OCI-LY7 (cell line): ENCODE data around the gene TBC1D30. TPM values are rescaled to one million over a fixed set of nuclear protein-coding genes. Genes with fewer than 3 reads are reported as not detected.

ENCODE experiments used
- BruUV-seq: library from RNA; stranded (reverse); fragments of 400-500 nt; replicated peaks from 2 replicates; lab custom pipeline; 2021; lab: Mats Ljungman, UMichigan
- CTCF ChIA-PET: fragments of 300-600 bp; sonication (Branson Sonifier 250); formaldehyde crosslinking; loops from one replicate; lab custom pipeline; 2022; ENCODE audit warnings: antibody characterized with exemption; ENCODE audit not compliant: unreplicated experiment; lab: Charles Lee
- POLR2A ChIA-PET: fragments of 300-600 bp; sonication (Branson Sonifier 250); formaldehyde crosslinking; loops from one replicate; lab custom pipeline; 2022; ENCODE audit warnings: antibody characterized with exemption; lab: Charles Lee
- DNase-seq: peaks from one replicate; pipeline ENCODE4 v3.0.0-alpha.2; 2015; ENCODE audit warnings: low spot score
- H2AFZ ChIP-seq: fragments of 200-600 bp; sonication (generic), shearing (Covaris generic); 2 replicates; pipeline ENCODE4 v1.6.1; 2014; ENCODE audit warnings: mild to moderate bottlenecking, antibody characterized with exemption, low read length, moderate library complexity
- H3K27ac ChIP-seq: fragments of 200-600 bp; sonication (generic); 2 replicates; pipeline ENCODE4 v1.5.1; 2014; ENCODE audit warnings: mixed run types, low read depth, mild to moderate bottlenecking, moderate library complexity, low read length, inconsistent platforms; ENCODE audit not compliant: poor library complexity, severe bottlenecking
- H3K36me3 ChIP-seq: fragments of 200-600 bp; sonication (generic); 2 replicates; pipeline ENCODE4 v1.6.1; 2014; ENCODE audit warnings: mild to moderate bottlenecking, antibody characterized with exemption, low read length, moderate library complexity, mixed read lengths; ENCODE audit not compliant: insufficient read depth
- H3K4me1 ChIP-seq: fragments of 200-600 bp; sonication (generic); 2 replicates; pipeline ENCODE4 v1.5.1; 2014; ENCODE audit warnings: mild to moderate bottlenecking, low read length; ENCODE audit not compliant: insufficient read depth, poor library complexity, severe bottlenecking
- H3K4me2 ChIP-seq: fragments of 200-600 bp; sonication (generic); 2 replicates; pipeline ENCODE4 v1.6.1; 2014; ENCODE audit warnings: mild to moderate bottlenecking, low read length
- H3K4me3 ChIP-seq: fragments of 200-600 bp; sonication (generic); 2 replicates; pipeline ENCODE4 v1.5.1; 2014; ENCODE audit warnings: mild to moderate bottlenecking, low read depth, low read length; ENCODE audit not compliant: poor library complexity, severe bottlenecking
- H3K79me2 ChIP-seq: fragments of 200-600 bp; sonication (generic); 2 replicates; pipeline ENCODE4 v1.6.1; 2016; ENCODE audit warnings: low read depth, mild to moderate bottlenecking, low read length, moderate library complexity, mixed read lengths; ENCODE audit not compliant: insufficient read depth
- H3K9me2 ChIP-seq: fragments of 200-600 bp; sonication (generic); 2 replicates; pipeline ENCODE4 v1.6.1; 2016; ENCODE audit warnings: mild to moderate bottlenecking, low read length, mixed read lengths; ENCODE audit not compliant: insufficient read depth
- H3K9me3 ChIP-seq: fragments of 200-600 bp; sonication (generic); 2 replicates; pipeline ENCODE4 v1.6.1; 2014; ENCODE audit warnings: mild to moderate bottlenecking, mixed run types, low read length, mixed read lengths
- H4K20me1 ChIP-seq: fragments of 200-600 bp; sonication (generic); 2 replicates; pipeline ENCODE4 v1.6.1; 2014; ENCODE audit warnings: mild to moderate bottlenecking, antibody characterized with exemption, low read length, moderate library complexity, mixed read lengths; ENCODE audit not compliant: insufficient read depth
- EZH2phosphoT487 ChIP-seq: fragments of 200-600 bp; sonication (generic); IDR thresholded peaks from 2 replicates; pipeline ENCODE4 v1.6.1; 2018; ENCODE audit warnings: low read depth, borderline replicate concordance, mild to moderate bottlenecking, mixed run types, antibody characterized with exemption, low read length, moderate library complexity, mixed read lengths
- intact Hi-C: fragments of 100-400 bp; cut with micrococcal nuclease; formaldehyde crosslinking; loops from one replicate; pipeline ENCODE4 v1.10.0; 2022; ENCODE audit not compliant: unreplicated experiment
- total RNA-seq, 2 experiments: library from RNA; depleted of rRNA in 1 of 2; stranded (reverse); fragments of >200 nt in 1 of 2; shearing (Covaris generic) in 1 of 2; gene quantifications; 2 replicates each; pipeline ENCODE4 v1.2.3, GENCODE V29; 2014 to 2022
- TF ChIP-seq, protein P1 (sequence below): fragments of 200-600 bp; sonication (generic); conservative IDR thresholded peaks from 2 replicates; pipeline ENCODE4 v1.5.1; 2014; ENCODE audit warnings: mild to moderate bottlenecking, antibody characterized with exemption, low read length, moderate library complexity, mixed read lengths

Gene TBC1D30
- total RNA-seq, 2 experiments from 2014 or later = 0.13 to 4.6 TPM

GRCh38 chr12:64806173-64806572 is 18.3 kb upstream of the TBC1D30 start:
- POLR2A ChIA-PET = interaction anchor here (1.8 kb wide), 1 partner anchor 10 kb away, joined by 7 read pairs; no protein-coding TSS in a partner anchor
- H4K20me1 ChIP-seq = no peaks in the 10 kb centered on the region
- no peak overlapping the region for H3K4me3 ChIP-seq
- H3K79me2 ChIP-seq = no peaks in the 10 kb centered on the region
- no peaks in the 10 kb centered on the region for H3K36me3 ChIP-seq
- no peak for DNase-seq
- TF ChIP-seq, protein P1, sequence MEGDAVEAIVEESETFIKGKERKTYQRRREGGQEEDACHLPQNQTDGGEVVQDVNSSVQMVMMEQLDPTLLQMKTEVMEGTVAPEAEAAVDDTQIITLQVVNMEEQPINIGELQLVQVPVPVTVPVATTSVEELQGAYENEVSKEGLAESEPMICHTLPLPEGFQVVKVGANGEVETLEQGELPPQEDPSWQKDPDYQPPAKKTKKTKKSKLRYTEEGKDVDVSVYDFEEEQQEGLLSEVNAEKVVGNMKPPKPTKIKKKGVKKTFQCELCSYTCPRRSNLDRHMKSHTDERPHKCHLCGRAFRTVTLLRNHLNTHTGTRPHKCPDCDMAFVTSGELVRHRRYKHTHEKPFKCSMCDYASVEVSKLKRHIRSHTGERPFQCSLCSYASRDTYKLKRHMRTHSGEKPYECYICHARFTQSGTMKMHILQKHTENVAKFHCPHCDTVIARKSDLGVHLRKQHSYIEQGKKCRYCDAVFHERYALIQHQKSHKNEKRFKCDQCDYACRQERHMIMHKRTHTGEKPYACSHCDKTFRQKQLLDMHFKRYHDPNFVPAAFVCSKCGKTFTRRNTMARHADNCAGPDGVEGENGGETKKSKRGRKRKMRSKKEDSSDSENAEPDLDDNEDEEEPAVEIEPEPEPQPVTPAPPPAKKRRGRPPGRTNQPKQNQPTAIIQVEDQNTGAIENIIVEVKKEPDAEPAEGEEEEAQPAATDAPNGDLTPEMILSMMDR = no peak
- TF ChIP-seq EZH2phosphoT487 = no peak
- no peak overlapping the region for H2AFZ ChIP-seq
- no peaks in the 10 kb centered on the region for H3K9me3 ChIP-seq
- no peak overlapping the region for H3K27ac ChIP-seq
- peaks cover 5% of the 10 kb centered on the region for H3K4me1 ChIP-seq
- intact Hi-C loops = loop anchor here (10.0 kb wide), 1 partner anchor 299 kb away; no protein-coding TSS in a partner anchor
- CTCF ChIA-PET = no interaction called here
- BruUV-seq = no TSS peak
- no peak overlapping the region for H3K4me2 ChIP-seq
- H3K9me2 ChIP-seq = no peaks in the 10 kb centered on the region

DNA sequence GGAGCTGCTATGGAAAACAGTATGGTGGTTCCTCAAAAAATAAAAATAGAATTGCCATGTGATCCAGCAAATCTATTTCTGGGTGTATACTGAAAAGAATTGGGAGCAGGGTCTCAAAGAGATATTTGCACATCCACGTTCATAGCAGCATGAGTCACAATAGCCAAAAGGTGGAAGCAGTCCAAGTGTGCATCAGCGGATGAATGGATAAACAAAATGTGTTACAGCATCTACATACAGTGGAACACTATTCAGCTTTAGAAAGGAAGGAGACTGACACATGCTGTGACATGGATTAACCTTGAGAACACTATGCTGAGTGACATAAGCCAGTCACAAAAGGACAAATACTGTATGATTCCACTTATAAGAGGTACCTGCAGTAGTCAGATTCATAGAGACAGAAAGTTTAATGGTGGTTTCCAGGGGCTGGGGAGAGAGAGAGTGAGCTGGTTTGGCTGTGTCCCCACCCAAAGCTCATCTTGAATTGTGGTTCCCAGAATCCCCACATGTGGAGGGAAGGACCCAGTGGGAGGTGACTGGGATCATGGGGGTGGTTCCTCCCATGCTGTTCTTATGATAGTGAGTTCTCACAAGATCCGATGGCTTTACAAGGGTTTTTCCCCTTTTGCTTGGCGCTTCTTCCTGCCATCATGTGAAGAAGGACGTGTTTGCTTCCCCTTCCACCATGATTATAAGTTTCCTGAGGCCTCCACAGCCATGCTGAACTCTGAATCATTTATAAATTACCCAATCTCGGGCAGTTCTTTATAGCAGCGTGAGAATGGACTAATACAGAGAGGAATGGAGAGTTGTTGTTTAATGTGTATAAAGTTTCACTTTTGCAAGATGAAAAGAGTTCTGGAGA is 17.6 kb upstream of the TBC1D30 start:
- intact Hi-C loops = loop anchor here (10.0 kb wide), 1 partner anchor 298 kb away; no protein-coding TSS in a partner anchor
- POLR2A ChIA-PET = interaction anchor here (0.7 to 1.8 kb wide), 3 partner anchors 10 to 37 kb away, joined by 3 to 7 read pairs (median 5); no protein-coding TSS in a partner anchor

More for the DNA sequence above, 17.6 kb upstream of the TBC1D30 start:
- Histone ChIP-seq H3K4me3 (no peak overlapping the region), H3K79me2 (no peaks in the 10 kb centered on the region), H3K27ac (no peak overlapping the region), H3K4me1 (peaks cover 5% of the 10 kb centered on the region), H3K36me3 (no peaks in the 10 kb centered on the region), H2AFZ (no peak overlapping the region), H3K9me3 (no peaks in the 10 kb centered on the region), H3K4me2 (no peak overlapping the region), H4K20me1 (no peaks in the 10 kb centered on the region), H3K9me2 (no peaks in the 10 kb centered on the region)
- BruUV-seq = no TSS peak
- TF ChIP-seq EZH2phosphoT487 = no peak
- TF ChIP-seq, protein P1 = no peak
- no peak for DNase-seq
- CTCF ChIA-PET = no interaction called here
